K562 (cell line): Measurements from ENCODE around the gene DNAAF2.

Experiments used
- CREB1 ChIP-seq, 2 experiments: sonication (generic) in 1 of 2; formaldehyde crosslinking in 1 of 2; IDR thresholded peaks; 2 replicates each; pipeline versions ENCODE4 v1.6.1 to v1.8.0; 2012 to 2022; ENCODE audit warnings: inconsistent platforms in 1 of 2, mild to moderate bottlenecking in 1 of 2, missing genetic modification reagents in 1 of 2, moderate library complexity in 1 of 2
- DPF2 ChIP-seq: fragments of 450-650 bp; IDR thresholded peaks from 2 replicates; pipeline ENCODE4 v1.6.1; 2016
- EZH2 ChIP-seq: IDR thresholded peaks from 2 replicates; pipeline ENCODE4 v1.6.1; 2012; ENCODE audit warnings: low read depth, mild to moderate bottlenecking, inconsistent platforms, low read length, borderline replicate concordance
- FOXM1 ChIP-seq, 2 experiments: fragments of 450-650 bp in 1 of 2; sonication (generic) in 1 of 2; formaldehyde crosslinking in 1 of 2; IDR thresholded peaks; 2 replicates each; pipeline versions ENCODE4 v1.6.1 to v1.9.0; 2017 to 2022; ENCODE audit warnings: low read depth in 2 of 2, mild to moderate bottlenecking in 2 of 2, missing genetic modification reagents in 1 of 2, moderate library complexity in 1 of 2
- GATAD2A ChIP-seq: fragments of 450-650 bp; IDR thresholded peaks from 2 replicates; pipeline ENCODE4 v1.6.1; 2017
- POLR2A ChIP-seq: fragments of 450-650 bp; conservative IDR thresholded peaks from 2 replicates; pipeline ENCODE4 v1.6.1; 2016
- RCOR1 ChIP-seq, 2 experiments: IDR thresholded peaks; 2 replicates each; pipeline ENCODE4 v1.6.1; 2012; ENCODE audit warnings: low read depth in 2 of 2, low read length in 2 of 2, borderline replicate concordance in 1 of 2, improper control_type of control experiment in 1 of 2
- REST ChIP-seq, 2 experiments: fragments of 450-650 bp; formaldehyde crosslinking in 1 of 2; IDR thresholded peaks; 2 replicates each; pipeline versions ENCODE4 v1.4.0 to v1.6.1; 2014 to 2020; ENCODE audit warnings: mild to moderate bottlenecking in 2 of 2, borderline replicate concordance in 1 of 2, low read depth in 1 of 2
- SREBF2 ChIP-seq: sonication (generic); formaldehyde crosslinking; IDR thresholded peaks from 2 replicates; pipeline ENCODE4 v1.4.0; 2020; ENCODE audit warnings: mild to moderate bottlenecking, missing genetic modification reagents
- U2AF1 ChIP-seq: fragments of 200-400 bp; formaldehyde crosslinking; optimal IDR thresholded peaks from 2 replicates; pipeline ENCODE3; 2017; ENCODE audit warnings: mild to moderate bottlenecking, low read depth, low read length, moderate library complexity
- ZNF133 ChIP-seq: fragments of 250-450 bp; sonication (Bioruptor Pico); IDR thresholded peaks from 2 replicates; pipeline ENCODE4 v1.4.0; 2020; ENCODE audit warnings: mild to moderate bottlenecking
- TF ChIP-seq, protein P1 (sequence below), 3 experiments: IDR thresholded peaks in 2 of 3; conservative IDR thresholded peaks in 1 of 3; 2 replicates each; pipeline ENCODE4 v1.5.1; 2011 to 2012; ENCODE audit warnings: low read length in 3 of 3, mild to moderate bottlenecking in 3 of 3, control low read depth in 2 of 3, improper control_type of control experiment in 1 of 3, inconsistent platforms in 1 of 3, low read depth in 1 of 3, mixed read lengths in 1 of 3, moderate library complexity in 1 of 3; ENCODE audit not compliant: insufficient read depth in 2 of 3
- TF ChIP-seq, protein P2 (sequence below): IDR thresholded peaks from 2 replicates; pipeline ENCODE4 v1.6.1; 2011; ENCODE audit not compliant: insufficient read length; ENCODE audit errors: extremely low read depth

DNA sequence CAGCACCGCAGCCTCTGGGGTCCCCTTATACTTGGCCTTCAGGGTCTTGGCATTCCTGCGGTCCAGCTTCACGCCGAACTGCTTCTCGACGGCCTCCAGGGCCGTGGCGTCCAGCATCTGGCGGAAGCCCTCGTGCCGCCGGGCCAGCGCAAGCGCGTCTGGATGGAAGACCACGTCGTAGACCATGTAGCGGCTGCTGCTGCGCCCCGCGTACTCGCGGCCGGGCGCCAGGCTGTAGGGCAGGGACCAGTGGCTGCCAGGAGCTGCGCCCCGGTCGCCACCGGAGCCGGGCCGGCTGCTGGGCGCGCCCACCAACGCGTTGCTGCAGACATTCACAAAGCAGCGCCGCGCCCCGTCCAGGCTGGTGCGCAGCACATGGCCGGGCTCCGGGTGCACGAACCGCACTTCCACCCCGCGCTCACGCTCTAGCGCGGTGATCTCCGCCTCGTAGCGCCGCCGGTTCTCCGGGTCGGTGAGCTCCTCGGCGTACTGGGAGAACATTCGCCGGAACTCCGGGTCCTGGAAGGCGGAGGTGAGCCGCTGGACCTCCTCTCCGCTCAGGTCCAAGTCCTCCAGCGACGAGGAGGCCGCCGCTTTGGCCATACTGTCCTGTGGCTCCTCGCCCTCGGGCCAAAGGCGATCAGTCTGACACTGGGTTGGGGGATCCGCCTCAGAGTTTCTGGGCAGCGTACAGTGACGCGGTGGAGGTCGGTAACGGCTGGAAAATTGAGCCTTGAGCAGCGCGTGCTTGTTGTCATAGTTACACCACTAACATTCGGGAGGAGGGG is at the start of gene DNAAF2:
- TF ChIP-seq DPF2 (no peak), RCOR1 (IDR thresholded peaks at IDR 0.05; ENCODE audit: borderline replicate concordance in 1 of 2, low read depth in 2 of 2, low read length in 2 of 2) (no peak), GATAD2A (no peak), ZNF133 (CRISPR knock-in tag) (no peak), CREB1 (IDR thresholded peaks at IDR 0.05) (no peak), CREB1 (CRISPR knock-in tag; IDR thresholded peaks at IDR 0.05) (no peak), FOXM1 (IDR thresholded peaks at IDR 0.05; ENCODE audit: low read depth) (no peak), FOXM1 (CRISPR knock-in tag; IDR thresholded peaks at IDR 0.05; ENCODE audit: low read depth) (no peak), POLR2A (peak; percentile 56; the same call in 1 of the 2 replicates), REST (IDR thresholded peaks at IDR 0.05; ENCODE audit: borderline replicate concordance) (no peak), REST (CRISPR knock-in tag; IDR thresholded peaks at IDR 0.05; ENCODE audit: low read depth) (no peak), SREBF2 (CRISPR knock-in tag) (no peak), U2AF1 (peak; percentile 16), EZH2 (no peak)
- TF ChIP-seq, protein P1, sequence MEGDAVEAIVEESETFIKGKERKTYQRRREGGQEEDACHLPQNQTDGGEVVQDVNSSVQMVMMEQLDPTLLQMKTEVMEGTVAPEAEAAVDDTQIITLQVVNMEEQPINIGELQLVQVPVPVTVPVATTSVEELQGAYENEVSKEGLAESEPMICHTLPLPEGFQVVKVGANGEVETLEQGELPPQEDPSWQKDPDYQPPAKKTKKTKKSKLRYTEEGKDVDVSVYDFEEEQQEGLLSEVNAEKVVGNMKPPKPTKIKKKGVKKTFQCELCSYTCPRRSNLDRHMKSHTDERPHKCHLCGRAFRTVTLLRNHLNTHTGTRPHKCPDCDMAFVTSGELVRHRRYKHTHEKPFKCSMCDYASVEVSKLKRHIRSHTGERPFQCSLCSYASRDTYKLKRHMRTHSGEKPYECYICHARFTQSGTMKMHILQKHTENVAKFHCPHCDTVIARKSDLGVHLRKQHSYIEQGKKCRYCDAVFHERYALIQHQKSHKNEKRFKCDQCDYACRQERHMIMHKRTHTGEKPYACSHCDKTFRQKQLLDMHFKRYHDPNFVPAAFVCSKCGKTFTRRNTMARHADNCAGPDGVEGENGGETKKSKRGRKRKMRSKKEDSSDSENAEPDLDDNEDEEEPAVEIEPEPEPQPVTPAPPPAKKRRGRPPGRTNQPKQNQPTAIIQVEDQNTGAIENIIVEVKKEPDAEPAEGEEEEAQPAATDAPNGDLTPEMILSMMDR (IDR thresholded peaks at IDR 0.05 in 2 of 3, conservative IDR thresholded peaks at IDR 0.05 in 1 of 3; ENCODE audit: insufficient read depth in 2 of 3, low read depth in 1 of 3, low read length in 3 of 3): no peak
- TF ChIP-seq, protein P2, sequence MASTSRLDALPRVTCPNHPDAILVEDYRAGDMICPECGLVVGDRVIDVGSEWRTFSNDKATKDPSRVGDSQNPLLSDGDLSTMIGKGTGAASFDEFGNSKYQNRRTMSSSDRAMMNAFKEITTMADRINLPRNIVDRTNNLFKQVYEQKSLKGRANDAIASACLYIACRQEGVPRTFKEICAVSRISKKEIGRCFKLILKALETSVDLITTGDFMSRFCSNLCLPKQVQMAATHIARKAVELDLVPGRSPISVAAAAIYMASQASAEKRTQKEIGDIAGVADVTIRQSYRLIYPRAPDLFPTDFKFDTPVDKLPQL: no peak
